Cardiac septum (tissue), 1 donor: ENCODE measurements around the gene PRDM1. TPM values are rescaled to one million over a fixed set of nuclear protein-coding genes. Genes with fewer than 3 reads are reported as not detected.
"Not testable (repeated sequence)": the region's sequence is repeated elsewhere in the genome, so short reads cannot be mapped to it uniquely, and the experiment has no call there.

Source experiments
- DNase-seq: peaks from one replicate; pipeline ENCODE4 v3.0.0-alpha.2; 2020; ENCODE audit warnings: low spot score
- intact Hi-C: fragments of 100-400 bp; cut with DNase I; formaldehyde crosslinking; loops from one replicate; pipeline ENCODE4 v1.14.0; 2022
- total RNA-seq: library from RNA; stranded (reverse); fragmentation: NEBNext Ultra II Directional; extraction: Animal tissue kit (Norgen Biotek cat#: 25700); gene quantifications from one replicate; pipeline ENCODE4 v1.2.1, GENCODE V29; 2021
- donor health status: DM: no; HTN: no; CAD: no.

PRDM1 gene
- total RNA-seq, 1 donor from 2014 or later, result 2.0 TPM

DNA sequence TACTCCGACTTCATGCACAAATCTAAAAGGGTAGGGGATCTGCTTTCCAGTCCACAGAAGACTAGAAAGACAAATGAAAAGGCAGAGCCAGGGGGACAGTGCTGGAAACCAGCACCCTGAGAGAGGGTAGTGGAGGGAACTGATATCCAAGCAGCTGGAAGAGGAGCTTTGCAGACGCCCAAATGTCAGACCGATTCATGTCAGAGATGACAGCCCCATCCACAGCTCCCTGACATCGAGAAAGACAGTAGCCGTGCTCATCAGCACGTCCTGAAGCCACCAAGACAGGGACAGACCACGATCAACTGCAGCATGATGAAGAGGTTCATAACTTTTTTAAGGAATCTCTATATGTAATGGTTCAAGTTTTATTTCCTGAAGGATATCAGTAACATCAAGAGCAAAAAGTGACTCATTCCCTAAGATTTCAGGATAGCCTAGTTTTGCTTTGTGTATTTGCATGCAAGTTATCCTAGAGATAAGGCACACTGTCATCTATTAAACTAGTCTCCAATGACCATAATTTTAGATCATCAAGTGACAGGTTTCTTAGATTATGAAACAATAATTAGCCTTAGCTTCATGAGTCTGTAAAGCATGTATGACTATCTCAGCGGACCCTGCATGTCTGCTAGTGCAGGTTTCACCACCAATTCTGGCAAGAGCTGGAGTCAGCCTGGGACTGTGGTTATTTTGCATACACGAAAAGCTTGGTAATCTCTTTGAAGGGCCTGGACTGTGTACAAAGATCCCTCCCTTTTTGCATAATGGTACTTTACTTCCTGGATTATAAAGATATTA lies 43.0 kb downstream of the PRDM1 start:
- no peak for DNase-seq
- intact Hi-C loops, result no loop called here

DNA sequence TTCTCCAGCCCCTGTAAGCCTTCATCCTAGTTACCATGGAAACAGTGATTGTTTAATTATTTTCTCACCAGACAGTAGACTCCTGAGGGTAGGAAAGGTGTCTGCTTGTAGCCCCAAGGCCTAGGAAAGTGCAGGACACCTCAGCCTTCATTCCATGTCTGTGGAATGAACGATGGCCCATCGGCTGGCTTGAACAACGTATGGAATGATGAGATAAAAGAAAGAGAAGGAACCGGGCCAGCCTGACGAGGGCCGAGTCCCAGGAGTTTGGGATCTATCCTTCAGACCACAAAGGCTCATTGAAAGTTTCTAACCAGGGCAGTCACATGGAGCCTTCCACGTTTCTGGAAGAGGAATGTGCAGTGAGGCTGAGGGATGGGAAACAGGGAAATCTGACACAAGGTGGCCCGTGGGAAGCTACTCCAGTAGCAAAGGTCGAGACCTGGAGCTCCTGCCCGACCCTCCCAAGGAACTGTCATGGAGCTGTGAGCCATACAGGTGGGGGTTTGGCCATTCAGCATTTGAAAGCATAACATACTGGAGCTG lies 46.1 kb downstream of the PRDM1 start:
- no peak for DNase-seq
- intact Hi-C loops, result no loop called here

DNA sequence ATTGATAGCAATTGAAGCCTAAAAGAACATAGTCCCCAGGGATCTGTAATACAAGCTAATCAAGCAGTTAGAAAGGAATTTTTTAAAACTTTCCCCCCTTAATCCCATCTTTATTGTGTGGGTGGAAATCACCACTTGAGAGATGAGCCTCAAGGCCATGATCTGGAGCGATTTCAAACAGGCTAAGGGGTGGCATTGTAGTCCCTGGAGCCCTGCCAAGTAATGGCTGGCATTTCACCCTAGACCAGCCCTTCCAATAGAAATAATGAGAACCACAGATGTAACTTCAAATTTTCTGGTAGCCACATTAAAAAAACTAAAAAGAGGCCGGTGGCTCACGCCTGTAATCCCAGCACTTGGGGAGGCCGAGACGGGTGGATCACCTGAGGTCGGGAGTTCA lies 46.9 kb downstream of the PRDM1 start:
- intact Hi-C loops, result no loop called here
- no peak for DNase-seq

DNA sequence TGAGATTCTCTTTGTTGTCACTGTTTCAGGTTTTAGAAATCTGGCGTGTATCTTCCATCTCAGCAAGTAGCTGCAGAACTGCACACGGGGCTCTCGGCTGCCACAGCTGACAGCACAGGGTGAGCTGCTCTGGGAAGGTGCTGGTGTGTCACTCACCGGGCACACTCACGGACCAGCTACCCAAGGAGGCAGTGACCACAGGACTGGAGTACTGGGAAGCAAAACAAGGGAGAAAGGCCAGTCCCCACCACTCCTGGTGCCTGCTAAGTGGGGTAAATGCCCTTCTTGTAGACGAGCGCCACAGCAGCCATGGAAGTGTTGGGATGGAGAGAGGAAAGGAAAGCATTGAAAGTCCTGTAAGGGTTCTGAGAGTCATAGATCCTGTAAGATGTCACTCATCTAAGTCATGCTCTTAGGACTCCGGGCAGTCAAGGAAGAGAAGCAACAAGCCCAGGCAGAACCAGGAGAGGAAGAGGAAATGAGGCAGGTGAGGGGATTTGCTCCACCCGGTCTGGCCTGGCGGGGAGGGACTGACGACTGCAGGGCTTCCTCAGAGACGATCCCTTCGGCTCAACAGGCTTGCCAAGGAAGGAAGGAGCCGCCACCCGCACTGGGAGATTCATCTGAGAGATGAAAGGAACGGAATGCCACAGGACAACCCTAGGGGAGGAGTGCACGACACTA lies 48.1 kb downstream of the PRDM1 start:
- intact Hi-C loops, result no loop called here
- DNase-seq, result no peak

DNA sequence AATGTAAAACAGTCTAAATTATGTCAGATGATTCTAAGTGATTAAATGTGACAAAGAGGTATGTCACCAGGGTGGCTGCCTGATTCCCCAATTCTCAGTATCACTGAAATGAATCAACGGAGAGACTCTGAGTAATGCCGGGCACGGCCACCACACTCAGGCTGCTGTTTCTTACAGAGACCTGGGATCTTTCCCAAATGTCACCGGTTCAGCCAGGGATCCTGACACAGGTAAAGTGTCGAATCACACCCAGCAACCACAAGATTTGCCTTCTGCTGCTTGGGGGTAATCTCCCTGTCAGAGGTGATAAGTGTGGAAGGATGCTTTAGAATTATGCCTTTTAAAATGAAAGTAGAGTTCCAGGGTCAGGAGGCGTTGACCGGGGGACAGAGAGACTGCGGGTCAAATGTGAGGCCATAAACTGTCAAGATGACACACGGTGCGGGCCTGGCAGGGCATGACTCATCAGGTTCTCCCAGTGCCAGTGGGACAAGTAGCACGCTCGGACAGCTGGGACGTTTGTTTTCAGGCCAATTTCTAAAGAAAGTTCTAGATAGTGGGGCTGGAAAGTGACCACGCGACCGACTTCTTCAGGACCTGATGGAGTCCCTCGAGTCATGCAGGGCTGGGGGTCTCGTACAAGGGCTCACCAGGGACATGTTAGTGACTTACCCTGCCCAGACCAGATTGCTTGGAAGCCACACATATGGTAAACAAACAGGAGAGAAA lies 48.9 kb downstream of the PRDM1 start:
- intact Hi-C loops, result no loop called here
- DNase-seq, result no peak

DNA sequence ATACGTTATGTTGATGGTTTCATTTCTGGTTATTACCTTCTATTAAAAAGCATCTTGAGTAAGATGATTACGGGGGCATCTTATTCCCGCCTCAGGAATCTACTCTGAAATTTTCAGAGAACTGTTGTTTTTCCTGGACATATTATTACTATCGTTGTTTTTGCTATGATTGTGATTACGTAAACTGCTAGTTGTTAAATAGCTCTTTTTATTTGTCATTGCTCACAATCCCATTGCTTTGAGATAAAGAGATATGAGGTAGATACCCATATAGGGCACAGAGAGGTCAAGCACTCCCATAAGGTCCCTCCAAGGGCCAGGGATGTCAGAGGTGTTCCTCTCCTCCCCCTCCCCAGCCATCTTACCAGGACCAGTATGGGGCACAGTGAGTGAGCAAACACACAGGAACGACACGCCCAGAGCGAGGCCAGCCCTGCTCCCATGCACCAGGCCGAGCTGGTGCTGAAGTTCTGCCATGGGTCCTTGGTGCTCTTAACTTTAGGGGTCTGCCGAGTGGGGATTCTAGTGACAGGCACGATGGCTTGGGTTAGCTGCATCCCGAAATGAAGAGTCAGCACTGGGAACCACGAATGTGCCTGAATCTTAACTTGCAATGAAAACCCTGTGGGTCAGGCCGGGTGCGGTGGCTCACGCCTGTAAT lies 49.9 kb downstream of the PRDM1 start:
- intact Hi-C loops, result no loop called here
- DNase-seq, result no peak

DNA sequence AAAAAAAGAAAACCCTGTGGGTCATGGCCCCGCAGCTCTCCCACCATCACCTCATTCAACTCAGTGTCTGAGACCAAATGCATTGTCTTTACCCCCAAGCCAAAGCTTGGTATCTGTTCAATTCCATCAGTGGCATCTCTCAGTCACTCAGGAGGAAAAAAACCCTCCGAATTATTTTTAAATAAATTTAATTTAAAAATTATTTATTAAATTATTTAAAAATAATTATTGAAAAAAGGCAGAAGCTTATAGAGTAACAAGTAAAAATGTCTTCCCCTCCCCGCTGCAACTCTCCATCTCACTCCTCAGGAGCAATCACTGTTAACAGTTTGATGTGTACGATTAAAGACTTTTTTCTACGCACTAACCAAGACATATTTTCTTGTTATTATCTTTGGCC lies 50.7 kb downstream of the PRDM1 start:
- intact Hi-C loops, result no loop called here
- DNase-seq, result no peak

DNA sequence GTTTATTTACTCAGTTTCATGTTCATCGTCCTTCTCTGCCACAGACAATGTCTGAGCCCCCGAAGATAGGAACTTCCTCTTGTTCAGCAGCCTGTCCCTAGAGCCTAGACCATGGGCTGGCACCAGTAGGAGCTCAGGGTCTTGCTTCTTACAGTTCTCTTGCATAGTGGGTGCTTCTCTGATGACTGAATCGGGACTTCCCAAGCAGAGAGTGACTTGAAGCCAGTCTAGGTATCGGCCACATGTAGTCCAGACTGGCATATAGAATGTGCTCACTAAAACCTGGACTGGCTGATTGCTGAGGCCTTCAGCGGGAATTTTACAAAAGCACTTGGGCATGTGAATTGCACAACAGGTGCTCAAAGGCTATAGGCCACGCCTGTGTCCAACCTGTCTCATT lies 52.0 kb downstream of the PRDM1 start:
- intact Hi-C loops, result no loop called here

DNA sequence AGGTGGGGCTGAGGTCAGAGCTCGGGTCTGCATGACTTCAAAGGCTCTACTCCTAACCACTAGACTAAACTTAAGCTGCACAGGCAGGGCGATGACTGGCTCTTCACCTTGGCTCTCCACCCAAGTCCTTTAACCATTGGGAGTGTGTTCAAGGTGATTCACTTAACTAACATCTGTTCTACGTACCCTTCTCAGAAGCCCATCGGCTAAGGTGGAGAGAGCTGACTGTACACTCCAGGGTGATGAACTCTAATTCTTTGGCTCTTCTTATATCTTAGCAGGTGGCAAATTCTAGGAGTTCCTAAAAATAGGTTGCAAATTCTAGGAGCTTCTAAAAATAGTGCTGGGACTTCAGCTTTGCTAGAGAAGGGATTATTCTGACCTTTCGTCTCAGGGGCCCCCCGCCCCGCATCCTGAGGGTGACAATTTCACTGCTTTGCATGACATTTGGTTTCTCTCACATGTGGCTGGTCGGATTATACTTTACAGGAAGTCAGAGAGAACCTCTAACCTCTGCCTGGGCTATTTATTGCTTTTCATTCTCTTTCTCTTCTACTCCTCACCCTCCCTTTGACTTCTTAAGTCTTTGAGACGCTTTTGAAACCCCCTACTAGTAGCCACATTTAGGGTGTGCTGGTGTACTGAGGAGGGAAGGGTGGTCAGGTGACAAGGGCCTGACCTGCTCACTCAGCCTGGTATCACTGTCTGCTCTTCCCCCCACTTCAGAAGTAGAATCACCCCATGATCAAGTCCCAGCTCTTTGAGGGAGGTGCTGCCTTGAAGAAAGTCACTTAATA lies 55.5 kb downstream of the PRDM1 start:
- intact Hi-C loops, result no loop called here
- no peak for DNase-seq

More for the DNA sequence above, 52.0 kb downstream of the PRDM1 start:
- DNase-seq, result no peak

DNA sequence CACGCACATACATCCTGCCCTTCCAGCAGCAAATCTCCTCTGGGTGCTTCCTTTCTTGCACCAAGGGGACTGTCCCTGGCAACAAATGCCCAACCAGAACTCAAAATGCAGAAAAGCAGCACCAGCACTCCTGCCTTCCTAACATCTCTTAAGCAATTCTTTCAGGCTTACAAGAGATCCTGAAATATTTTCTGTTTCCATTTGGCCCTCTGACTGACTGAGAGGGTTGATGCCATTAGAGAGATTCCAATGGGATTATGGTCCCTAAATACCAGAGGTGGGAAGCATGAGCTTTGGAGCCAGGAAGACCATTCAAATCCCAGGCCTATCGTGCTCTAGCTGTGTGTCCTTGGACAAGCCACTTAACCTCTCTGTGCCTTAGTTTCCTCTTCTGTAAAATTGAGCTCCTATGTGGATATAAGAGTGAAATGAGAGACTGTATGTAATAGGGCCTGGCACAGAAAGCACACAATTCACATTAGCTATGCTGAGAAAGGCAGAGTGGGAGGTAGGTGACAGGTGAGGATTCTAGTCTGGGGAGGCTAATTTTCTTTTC lies 56.8 kb downstream of the PRDM1 start:
- DNase-seq, result no peak
- intact Hi-C loops, result no loop called here

DNA sequence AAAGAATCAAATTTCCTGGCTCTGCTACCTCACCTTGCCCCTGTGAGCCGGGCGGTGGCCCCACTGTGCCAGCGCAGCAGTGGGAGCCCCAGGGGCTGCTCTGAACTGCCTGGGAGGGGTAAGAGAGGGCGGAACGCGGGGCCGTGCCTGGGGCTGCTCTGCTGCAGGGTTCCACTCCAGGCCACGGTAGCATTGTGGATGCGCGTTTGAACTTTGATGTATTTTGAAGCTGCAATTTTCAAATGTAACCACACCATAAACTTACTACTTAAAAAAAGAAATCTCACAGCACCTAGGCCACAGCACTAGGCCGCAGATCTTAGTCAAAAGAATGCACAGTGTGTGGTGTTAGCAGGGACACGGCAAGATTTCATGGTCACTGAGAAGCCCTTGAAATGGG lies 57.5 kb downstream of the PRDM1 start:
- intact Hi-C loops, result no loop called here
- DNase-seq, result no peak

DNA sequence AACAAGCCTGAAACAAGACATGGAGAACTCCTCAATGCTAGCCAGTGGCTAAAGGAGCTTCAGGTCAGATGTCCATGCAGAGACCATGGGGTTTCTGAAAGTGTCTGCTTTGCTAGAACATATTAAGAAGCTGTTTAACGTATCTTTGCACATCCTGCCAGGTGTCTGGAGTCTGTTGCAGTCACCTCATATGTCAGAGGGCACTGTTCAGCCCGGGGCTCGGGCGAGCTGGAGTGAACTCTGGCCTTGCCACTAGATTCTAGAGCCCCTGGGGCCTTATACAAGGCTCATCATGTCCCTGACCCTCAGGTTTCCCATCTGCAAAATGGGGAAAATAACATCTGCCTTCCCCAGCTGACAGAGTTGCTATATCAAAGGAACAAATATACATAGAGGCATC lies 59.0 kb downstream of the PRDM1 start:
- intact Hi-C loops, result no loop called here
- no peak for DNase-seq

DNA sequence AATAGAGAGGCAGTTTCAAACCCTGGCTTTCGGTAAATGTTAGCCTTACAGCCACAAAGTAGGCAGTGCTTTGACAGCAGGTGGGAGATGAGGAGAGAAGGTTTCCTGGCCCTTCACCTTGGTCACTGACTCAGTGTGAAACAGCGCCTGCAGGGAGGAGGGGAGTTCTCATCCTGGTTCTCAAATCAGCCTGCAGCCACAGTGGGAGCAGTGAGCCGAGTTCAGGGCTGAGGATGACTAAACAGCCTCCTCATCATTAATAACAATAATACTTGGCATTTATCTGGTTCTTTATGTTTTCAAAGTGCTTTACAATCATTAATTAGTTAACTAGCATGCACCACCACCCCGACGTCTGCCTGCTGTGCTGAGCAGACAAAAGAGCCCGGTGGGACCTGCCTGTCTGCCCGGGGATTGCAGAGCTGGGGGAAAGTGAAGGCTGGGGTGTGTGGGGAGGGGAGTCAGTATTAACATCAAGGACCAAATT lies 59.6 kb downstream of the PRDM1 start:
- intact Hi-C loops, result no loop called here

DNA sequence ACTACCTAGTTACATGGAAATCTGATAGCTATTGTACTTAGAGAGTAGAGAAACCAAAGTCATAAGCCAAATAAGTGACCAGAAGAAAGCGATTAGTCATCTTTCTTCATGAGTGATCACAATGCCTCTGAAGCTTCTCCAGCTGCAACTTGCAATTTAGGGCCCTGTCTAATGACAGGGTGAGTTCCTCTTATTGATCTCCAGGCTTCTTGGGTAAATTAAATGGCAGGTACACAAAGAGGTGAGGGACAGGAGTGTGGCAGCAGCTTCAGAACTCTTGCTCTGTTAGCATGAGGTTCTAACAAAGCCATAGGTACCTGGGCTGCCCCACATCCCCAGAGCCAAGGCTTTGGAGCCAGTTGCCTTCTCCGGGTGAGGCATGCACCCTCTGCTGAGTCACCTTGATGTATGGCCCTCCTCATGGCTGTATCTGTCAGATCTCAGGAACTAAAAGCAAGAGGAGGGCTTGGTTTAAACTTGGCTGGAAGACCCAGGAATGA lies 60.8 kb downstream of the PRDM1 start:
- intact Hi-C loops, result no loop called here
- no peak for DNase-seq

More for the DNA sequence above, 59.6 kb downstream of the PRDM1 start:
- DNase-seq, result no peak

DNA sequence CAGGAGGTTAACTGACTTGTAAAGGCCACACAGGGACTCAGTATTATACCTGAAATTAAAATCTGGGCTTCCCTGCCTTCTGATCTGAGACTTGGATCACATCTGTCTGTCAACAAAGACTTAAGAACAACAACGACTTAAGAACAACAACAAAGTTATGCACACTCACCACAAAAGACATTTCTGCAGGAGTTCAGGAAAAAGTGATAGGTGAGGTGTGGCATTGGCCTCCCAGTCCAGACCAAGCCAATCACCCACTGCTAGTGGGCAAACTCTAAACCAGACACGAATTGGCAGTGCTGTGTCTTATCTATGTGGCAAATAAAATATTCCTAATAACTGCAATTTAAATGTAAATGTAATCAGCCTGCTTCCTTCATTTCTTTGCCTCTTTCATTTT lies 61.3 kb downstream of the PRDM1 start:
- intact Hi-C loops, result no loop called here
- no peak for DNase-seq

DNA sequence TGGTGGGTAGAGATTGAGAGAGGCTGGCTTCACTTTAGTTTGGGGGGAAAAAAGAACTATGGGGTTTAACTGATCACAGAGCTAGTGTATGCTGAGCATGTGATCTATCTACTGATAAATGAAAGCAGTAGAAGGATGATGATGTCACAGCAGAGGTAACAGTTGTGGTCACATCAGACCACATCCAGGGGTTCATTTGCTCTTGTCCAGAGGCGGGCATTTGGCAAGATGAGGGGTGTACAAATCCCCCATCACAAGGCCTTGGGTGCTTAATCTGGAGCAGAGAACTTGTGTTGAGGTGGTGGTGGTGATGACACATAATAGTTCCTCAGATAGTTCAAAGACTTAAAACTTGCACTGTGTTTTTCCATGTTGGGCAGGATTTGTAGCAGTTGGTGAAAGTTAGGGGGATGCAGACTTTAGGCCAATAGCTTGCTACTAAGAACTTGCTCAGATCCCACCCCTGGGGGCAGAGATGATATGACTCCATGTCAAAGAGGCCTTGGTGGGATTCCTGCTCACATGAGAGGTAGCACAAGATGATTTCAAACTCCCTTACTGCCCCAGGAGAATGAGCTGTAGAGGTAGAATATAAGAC lies 63.4 kb downstream of the PRDM1 start:
- no peak for DNase-seq
- intact Hi-C loops, result no loop called here

DNA sequence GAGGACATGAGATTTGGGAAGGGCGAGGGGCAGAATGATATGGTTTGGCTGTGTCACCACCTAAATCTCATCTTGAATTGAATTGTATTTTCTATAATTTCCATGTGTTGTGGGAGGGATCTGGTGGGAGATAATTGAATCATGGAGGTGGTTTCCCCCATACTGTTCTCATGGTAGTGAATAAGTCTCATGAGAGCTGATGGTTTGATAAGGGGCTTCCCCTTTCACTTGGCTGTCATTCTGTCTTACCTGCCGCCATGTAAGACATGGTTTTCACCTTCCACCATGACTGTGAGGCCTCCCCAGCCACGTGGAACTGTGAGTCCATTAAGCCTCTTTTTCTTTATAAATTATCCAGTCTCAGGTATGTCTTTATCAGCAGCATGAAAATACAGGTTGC lies 66.3 kb downstream of the PRDM1 start:
- DNase-seq, intact Hi-C loops: not testable (repeated sequence)

DNA sequence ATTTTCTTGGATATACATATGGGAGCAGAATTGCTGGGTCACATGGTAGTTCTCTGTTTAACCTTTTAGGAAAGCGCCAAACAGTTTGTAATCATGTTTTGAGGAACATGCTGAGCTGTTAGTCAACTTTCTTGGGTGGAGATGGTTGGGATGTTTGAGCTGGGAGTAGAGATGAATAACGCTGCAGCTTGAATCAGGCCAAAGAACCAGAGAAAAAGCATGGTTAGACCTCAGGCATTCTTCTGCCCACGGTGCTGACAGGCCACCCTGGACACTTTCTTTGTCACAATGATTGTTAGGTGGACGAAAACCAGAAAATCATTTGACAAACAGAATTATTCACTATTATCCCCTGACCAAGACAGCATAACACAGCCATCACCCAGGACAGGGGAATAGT lies 66.8 kb downstream of the PRDM1 start:
- DNase-seq, result no peak
- intact Hi-C loops, result no loop called here
